HCT116 (cell line): ENCODE results near the gene CRP.

Experiments
- CTCF ChIP-seq, 3 experiments: fragments of 200-600 bp in 1 of 3; sonication (generic) in 1 of 3; IDR thresholded peaks in 2 of 3; conservative IDR thresholded peaks in 1 of 3; 2 replicates each; pipeline ENCODE4 v1.5.1; 2012 to 2017; ENCODE audit warnings: low read depth in 2 of 3, low read length in 2 of 3, antibody characterized with exemption in 1 of 3, borderline replicate concordance in 1 of 3, control low read depth in 1 of 3, mild to moderate bottlenecking in 1 of 3, mixed read lengths in 1 of 3, mixed run types in 1 of 3, moderate library complexity in 1 of 3; ENCODE audit not compliant: insufficient read depth in 1 of 3
- TCF7L2 ChIP-seq: IDR thresholded peaks from 2 replicates; pipeline ENCODE4 v1.7.0; 2011; ENCODE audit warnings: borderline replicate concordance, inconsistent platforms; ENCODE audit not compliant: insufficient read depth, insufficient read length; ENCODE audit errors: extremely low read depth

- TF ChIP-seq CTCF (IDR thresholded peaks at IDR 0.05 in 2 of 3, conservative IDR thresholded peaks at IDR 0.05 in 1 of 3; ENCODE audit: borderline replicate concordance in 1 of 3, insufficient read depth in 1 of 3, low read depth in 2 of 3, low read length in 2 of 3) (no peak), TCF7L2 (no peak)
Measured at GRCh38 chr1:159664247-159664646, 50.1 kb downstream of the CRP start.
